Heart left ventricle (tissue), 16 donors: ENCODE data around the gene DNAJA3. TPM values are rescaled to one million over a fixed set of nuclear protein-coding genes. Genes with fewer than 3 reads are reported as not detected.
A peak's percentile ranks its signal among the peaks of the same experiment; 100 is the strongest.

Experiments
- ATAC-seq, 4 donors: fragments of 200-7000 bp; cut with Tn5 transposase; one replicate each; pipeline ENCODE4 v1.9.1; 2020 to 2022; ENCODE audit warnings: moderate library complexity in 4 of 4, mild to moderate bottlenecking in 3 of 4, moderate number of reproducible peaks in 1 of 4
- DNase-seq, 5 donors: peaks; one replicate each; pipeline ENCODE4 v3.0.0-alpha.2; 2020
- H3K27ac ChIP-seq, 12 donors: fragments of 200-600 bp; sonication (generic) in 4 of 12; one replicate each; pipeline versions ENCODE4 v1.5.0 to v1.8.0; 2016 to 2022; ENCODE audit warnings: mild to moderate bottlenecking in 2 of 12
- H3K27me3 ChIP-seq, 9 donors: fragments of 200-600 bp; sonication (generic) in 2 of 9; one replicate each; pipeline versions ENCODE4 v1.5.1 to v1.8.0; 2016 to 2022; ENCODE audit warnings: mild to moderate bottlenecking in 3 of 9
- H3K36me3 ChIP-seq, 9 donors: fragments of 200-600 bp; sonication (generic) in 2 of 9; one replicate each; pipeline versions ENCODE4 v1.5.0 to v1.8.0; 2018 to 2022; ENCODE audit warnings: mild to moderate bottlenecking in 2 of 9
- H3K4me1 ChIP-seq, 12 donors: fragments of 200-600 bp; sonication (generic) in 4 of 12; one replicate each; pipeline versions ENCODE4 v1.5.0 to v1.8.0; 2016 to 2022; ENCODE audit warnings: mild to moderate bottlenecking in 3 of 12
- H3K4me3 ChIP-seq, 12 donors: fragments of 200-600 bp; sonication (generic) in 4 of 12; one replicate each; pipeline versions ENCODE4 v1.5.0 to v1.8.0; 2017 to 2022; ENCODE audit warnings: mild to moderate bottlenecking in 9 of 12, moderate library complexity in 4 of 12
- H3K9me3 ChIP-seq, 12 donors: fragments of 200-600 bp; sonication (generic) in 4 of 12; one replicate each; pipeline versions ENCODE4 v1.5.0 to v1.8.0; 2016 to 2022; ENCODE audit warnings: mild to moderate bottlenecking in 1 of 12
- CTCF ChIP-seq, 12 donors: fragments of 200-600 bp; sonication (generic) in 4 of 12; IDR thresholded peaks; one replicate each; pipeline versions ENCODE4 v1.5.0 to v1.8.0; 2018 to 2022; ENCODE audit warnings: antibody characterized with exemption in 12 of 12, mild to moderate bottlenecking in 5 of 12
- POLR2A ChIP-seq, 2 donors: fragments of 450-650 bp; IDR thresholded peaks; one replicate each; pipeline ENCODE4 v1.6.1; 2017; ENCODE audit warnings: antibody characterized with exemption in 2 of 2, mild to moderate bottlenecking in 2 of 2, moderate library complexity in 2 of 2
- WGBS, 4 donors: extraction: QIAGEN DNeasy Blood & Tissue Kit in 2 of 4; methylation state at CpG; one replicate each; pipeline versions ENCODE4 v1.1.5 to v1.1.7; 2013 to 2018; 5-methylcytosine and 5-hydroxymethylcytosine counted together
- intact Hi-C, 10 donors: fragments of 100-400 bp; cut with DNase I; formaldehyde crosslinking; loops; one replicate each; pipeline versions ENCODE4 v1.11.1 to v1.14.2; 2022
- polyA plus RNA-seq, 2 donors: library from polyadenylated mRNA; stranded (reverse); fragments of 200-250 nt; gene quantifications; one replicate each; pipeline ENCODE4 v1.2.3, GENCODE V29; 2013
- total RNA-seq, 9 donors: library from RNA; depleted of rRNA in 2 of 9; stranded (reverse); fragments of >200 nt in 2 of 9; fragmentation: NEBNext Ultra II Directional in 3 of 9; extraction: Animal tissue kit (Norgen Biotek cat#: 25700) in 3 of 9; gene quantifications; one replicate each; pipeline versions ENCODE4 v1.1.0 to v1.2.4, GENCODE V29; 2016 to 2023
- donor health status: ischemic (EF 13 %, LVEDD 7.1; RV severe dilation, severe dysfunction).
- donor health status: healthy with polysubstance abuse.
- donor health status: DM: no; HTN: yes; CAD: no.
- donor health status: DM: no; HTN: no; CAD: no.
- donor health status: ischemic (EF 25% LVEDD 6.9; RV normal size, moderate dysfunction).
- donor health status: ischemic (EF 25% LVEDD 5.7; RV mildly dilated, moderate dysfunction).
- donor health status: healthy.
- donor health status: DM: yes; HTN: yes; CAD: no.
- donor health status: ischemic (EF 35%, LVEDD 5.7; RV mildly dilated, moderate dysfunction).
- donor health status: nonischemic (EF 11% LVEDD 7.7; RV severe dilation, severe dysfunction).
- donor health status: DM: yes; HTN: yes; CAD: no.
- donor health status: PGD.
- donor health status: ischemic (EF 29% LVEDD 5.4; RV normal size, mild dysfunction).
- donor health status: nonischemic (EF 23%, LVEDD 6.1; RV moderate dilation, normal function).

DNAJA3 gene
- total and polyA plus RNA-seq, 11 donors: 47.4 to 88.4 (median 59.7) TPM

GRCh38 chr16:4377573-4378154, 48.0 kb upstream of the DNAJA3 start:
- peak in 1 of 5 donors; percentile 36 for DNase-seq

GRCh38 chr16:4378161-4378666, 47.5 kb upstream of the DNAJA3 start:
- Histone ChIP-seq H3K36me3 (peaks cover 0 to 34% (median 19%) of the 10 kb centered on the region in 9 donors), H3K27ac (peak overlapping the region in 8 of 12 donors; percentile 16 to 86 (median 60)), H3K9me3 (no peaks in the 10 kb centered on the region), H3K4me3 (no peak overlapping the region), H3K27me3 (no peaks in the 10 kb centered on the region), H3K4me1 (peaks cover 5 to 64% (median 51%) of the 10 kb centered on the region in 12 donors)
- WGBS, 4 donors: 56 to 77% (median 64%) methylated on average over 13 to 15 of the region's 15 CpGs
- TF ChIP-seq POLR2A (IDR thresholded peaks at IDR 0.05) (no peak), CTCF (IDR thresholded peaks at IDR 0.05) (no peak)
- intact Hi-C loops: no loop called here
- DNase-seq (peak in 3 of 5 donors; percentile 65 to 80 (median 65)), ATAC-seq (peak in 3 of 4 donors; percentile 1 to 21 (median 19))

More at GRCh38 chr16:4377573-4378154, 48.0 kb upstream of the DNAJA3 start:
- ATAC-seq: no peak
- H3K4me3 ChIP-seq: no peak overlapping the region
- peaks cover 0 to 29% (median 14%) of the 10 kb centered on the region in 9 donors for H3K36me3 ChIP-seq
- intact Hi-C loops: no loop called here
- 59 to 82% (median 77%) methylated on average over 12 of the region's 12 CpGs for WGBS, 4 donors
- TF ChIP-seq CTCF (IDR thresholded peaks at IDR 0.05) (no peak), POLR2A (IDR thresholded peaks at IDR 0.05) (no peak)
- H3K4me1 ChIP-seq: peaks cover 5 to 70% (median 56%) of the 10 kb centered on the region in 12 donors
- H3K27me3 ChIP-seq: no peaks in the 10 kb centered on the region
- H3K27ac ChIP-seq: peak overlapping the region in 8 of 12 donors; percentile 16 to 89 (median 79)
- H3K9me3 ChIP-seq: no peaks in the 10 kb centered on the region

- peak in 1 of 5 donors; percentile 26 for DNase-seq
- Histone ChIP-seq H3K4me3 (no peak overlapping the region), H3K36me3 (peaks cover 0 to 42% (median 19%) of the 10 kb centered on the region in 9 donors), H3K27ac (peak overlapping the region in 6 of 12 donors; percentile 31 to 86 (median 76)), H3K9me3 (no peaks in the 10 kb centered on the region), H3K4me1 (peaks cover 5 to 60% (median 42%) of the 10 kb centered on the region in 12 donors), H3K27me3 (no peaks in the 10 kb centered on the region)
- intact Hi-C loops: no loop called here
- TF ChIP-seq POLR2A (IDR thresholded peaks at IDR 0.05): no peak
- TF ChIP-seq CTCF (IDR thresholded peaks at IDR 0.05): no peak
- 93 to 97% (median 94%) methylated on average over 18 to 21 of the region's 21 CpGs for WGBS, 4 donors
- ATAC-seq: no peak
Observed at GRCh38 chr16:4378999-4379690, 46.5 kb upstream of the DNAJA3 start.
